Suppressor macrophage treated with lipopolysaccharide for 1 hour (primary cell): ENCODE results near the gene CUL3.
A peak's percentile ranks its signal among the peaks of the same experiment; 100 is the strongest.

Experiments used
- DNase-seq, 3 donors: peaks; one replicate each; pipeline ENCODE4 v3.0.0-alpha.2; 2020 to 2022

Gene CUL3

GRCh38 chr2:224466304-224466895 is 118.8 kb downstream of the CUL3 start:
- no peak for DNase-seq

DNA sequence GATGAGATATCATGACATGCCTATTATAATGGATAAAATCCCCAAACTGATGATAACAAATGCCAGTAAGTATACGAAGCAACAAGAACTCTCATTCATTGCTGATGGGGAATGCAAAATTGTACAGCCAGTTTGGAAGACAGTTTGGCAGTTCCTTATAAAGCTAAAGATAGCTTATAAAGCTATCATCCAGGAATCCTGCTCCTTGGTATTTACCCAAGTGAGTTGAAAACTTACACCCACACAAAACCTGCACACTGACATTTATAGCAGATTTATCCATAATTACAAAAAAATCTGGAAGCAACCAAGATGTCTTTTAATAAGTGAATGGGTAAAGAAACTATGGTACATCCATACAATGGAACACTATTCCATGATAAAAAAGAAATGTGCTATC is 123.8 kb downstream of the CUL3 start:
- DNase-seq: no peak

DNA sequence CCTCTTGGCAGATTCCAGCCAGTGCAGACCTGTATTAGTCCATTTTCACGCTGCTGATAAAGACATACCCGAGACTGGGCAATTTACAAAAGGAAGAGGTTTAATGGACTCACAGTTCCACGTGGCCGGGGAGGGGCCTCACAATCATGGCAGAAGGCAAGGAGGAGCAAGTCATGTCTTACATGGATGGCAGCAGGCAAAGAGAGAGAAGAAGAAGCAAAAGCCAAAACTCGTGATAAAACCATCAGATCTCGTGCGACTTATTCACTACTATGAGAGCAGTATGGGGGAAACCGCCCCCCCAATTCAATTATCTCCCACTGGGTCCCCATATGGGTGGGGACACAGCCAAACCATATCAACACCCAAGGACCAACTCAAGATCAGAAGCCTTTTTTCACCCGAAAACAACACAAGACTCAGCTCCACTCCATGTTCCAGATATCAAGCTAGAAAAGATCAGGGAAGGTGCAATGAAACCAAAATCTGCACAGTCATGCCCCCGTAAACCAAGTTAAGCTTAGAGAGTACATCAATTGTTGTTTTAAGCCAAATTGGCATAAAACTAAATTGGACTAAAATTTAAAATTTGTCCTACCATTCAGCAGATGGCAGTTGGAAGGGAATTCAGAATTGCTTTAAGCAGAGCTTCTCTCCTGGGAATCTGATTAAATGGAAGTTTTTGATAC is 127.6 kb downstream of the CUL3 start:
- DNase-seq: no peak

- no peak for DNase-seq
Observed at GRCh38 chr2:224453892-224454291, 131.3 kb downstream of the CUL3 start.

DNA sequence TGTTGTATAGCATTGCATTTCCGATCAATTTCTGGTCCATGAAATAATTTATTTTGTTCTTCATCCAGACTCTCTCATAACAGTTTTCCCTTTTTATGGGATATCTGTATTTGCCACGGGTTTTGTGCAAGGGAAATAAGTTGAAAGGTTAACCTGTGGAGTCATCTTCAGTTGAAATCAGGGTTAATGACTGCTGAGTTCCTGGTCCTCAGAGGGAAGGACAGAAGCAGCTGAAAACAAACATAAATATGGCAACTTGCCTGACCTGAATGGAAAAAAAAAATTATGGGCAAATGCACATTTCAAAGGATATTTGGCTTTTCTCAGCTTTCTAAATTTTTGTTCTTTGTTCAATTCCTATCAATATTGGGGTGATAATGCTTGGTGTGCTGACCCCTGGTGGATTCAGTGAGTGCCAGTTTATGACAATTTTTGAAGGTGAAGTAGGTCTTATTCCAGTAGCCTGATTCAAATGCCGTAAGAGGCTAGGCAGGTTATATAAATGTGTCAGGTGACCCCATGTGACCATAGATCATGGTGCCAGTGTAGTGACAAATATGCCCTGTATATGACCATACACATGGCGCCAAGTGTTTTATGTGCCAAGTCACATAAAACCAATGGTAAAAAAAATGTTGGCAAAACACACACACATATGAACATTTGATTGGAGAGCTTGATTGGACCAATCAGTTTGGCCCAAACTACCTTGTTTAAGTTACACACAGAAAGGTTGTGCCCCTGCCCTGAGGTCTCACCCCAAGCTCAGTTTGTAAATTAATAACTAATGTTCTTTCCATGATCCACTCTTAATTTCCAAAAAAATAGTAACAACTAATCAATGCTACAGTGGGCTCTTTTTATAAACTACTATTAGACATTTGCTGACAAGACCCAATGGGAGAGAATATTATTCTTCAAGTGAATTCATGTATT is 135.7 kb downstream of the CUL3 start:
- DNase-seq: peak; percentile 43 to 62 (median 54)

DNA sequence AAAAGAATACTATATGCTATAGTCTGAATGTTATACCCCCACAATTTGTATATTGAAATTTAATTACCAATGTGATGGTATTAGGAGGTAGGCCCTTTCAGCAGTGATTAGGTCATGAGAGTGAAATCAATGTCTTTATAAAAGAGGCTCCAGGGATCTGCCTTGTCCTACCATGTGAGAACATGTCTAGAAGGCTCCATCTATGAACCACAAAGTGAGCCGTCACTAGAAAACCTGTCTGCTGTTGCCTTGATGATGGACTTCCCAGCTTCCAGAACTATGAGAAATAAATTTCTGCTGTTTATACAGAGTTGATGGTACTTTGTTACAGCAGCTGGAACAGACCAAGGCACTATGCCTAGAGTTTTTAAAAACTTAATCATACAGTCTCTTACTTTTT is 136.9 kb downstream of the CUL3 start:
- DNase-seq: no peak

GRCh38 chr2:224444783-224445182 is 140.4 kb downstream of the CUL3 start:
- no peak for DNase-seq

GRCh38 chr2:224444021-224444420 is 141.1 kb downstream of the CUL3 start:
- DNase-seq: no peak

DNA sequence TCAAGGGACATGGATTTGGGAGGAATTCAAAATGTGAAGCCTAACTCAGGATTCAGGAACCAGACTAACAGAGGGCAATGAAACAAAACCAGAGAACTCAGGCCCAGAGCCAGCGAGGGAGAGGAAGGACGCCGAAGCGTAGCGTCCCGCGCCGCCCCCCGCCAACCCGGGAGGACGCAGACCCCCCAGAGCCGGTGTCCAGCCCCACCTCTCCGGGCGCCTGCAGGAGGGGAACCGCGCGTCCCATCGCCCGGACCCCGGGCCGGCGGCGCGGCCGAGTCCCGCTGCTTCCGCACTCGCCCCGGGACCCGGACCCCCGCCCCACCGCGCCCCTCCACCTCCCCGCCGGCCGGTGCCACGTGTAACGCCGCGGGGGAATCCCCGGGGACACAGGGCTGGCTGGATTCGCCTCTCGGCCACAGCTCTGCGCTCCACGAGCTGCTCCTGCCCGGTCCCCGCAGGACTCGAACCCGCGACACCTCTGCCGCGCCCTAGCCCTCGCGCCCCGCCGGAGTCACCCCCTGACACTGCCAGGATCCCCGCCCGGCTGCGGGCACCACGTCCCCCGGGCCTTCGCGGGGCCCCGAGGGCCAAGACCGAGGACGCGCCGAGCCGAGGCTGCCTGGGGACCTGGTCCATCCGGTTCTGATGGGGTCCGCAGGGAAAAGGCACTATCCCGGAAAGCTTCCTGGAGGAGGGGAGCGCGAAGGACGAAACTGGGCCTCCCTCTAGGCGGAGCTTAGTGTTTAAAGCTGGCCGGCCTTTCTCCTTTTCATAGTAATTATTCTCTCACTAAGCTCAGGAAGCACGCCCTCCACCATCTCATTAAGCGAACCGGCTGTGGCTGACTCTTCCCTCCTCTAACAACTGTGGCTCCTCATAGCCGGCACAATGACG is 142.8 kb downstream of the CUL3 start:
- DNase-seq: peak; percentile 27 to 54 (median 28)

DNA sequence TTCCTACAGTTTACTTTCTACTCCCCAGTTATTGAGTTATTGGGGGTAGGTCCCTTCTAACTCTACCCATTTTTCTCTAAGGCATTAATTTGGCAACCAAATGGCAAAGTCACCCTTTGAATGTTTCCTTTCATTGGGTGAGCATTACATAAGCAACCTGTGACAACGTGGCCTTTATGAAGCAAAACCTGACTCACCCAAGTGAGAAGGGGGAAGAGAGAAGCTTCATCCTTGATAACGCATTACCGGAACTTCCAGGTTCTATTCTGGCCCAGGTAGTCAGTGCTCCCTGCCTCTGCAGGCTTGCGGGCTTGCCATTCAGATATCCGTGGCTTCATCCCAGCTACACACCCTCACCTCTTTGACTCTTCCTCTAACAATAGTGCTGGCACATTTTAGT is 144.2 kb downstream of the CUL3 start:
- DNase-seq: peak; percentile 30 to 62 (median 52)

GRCh38 chr2:224438726-224439125 is 146.4 kb downstream of the CUL3 start:
- DNase-seq: no peak

DNA sequence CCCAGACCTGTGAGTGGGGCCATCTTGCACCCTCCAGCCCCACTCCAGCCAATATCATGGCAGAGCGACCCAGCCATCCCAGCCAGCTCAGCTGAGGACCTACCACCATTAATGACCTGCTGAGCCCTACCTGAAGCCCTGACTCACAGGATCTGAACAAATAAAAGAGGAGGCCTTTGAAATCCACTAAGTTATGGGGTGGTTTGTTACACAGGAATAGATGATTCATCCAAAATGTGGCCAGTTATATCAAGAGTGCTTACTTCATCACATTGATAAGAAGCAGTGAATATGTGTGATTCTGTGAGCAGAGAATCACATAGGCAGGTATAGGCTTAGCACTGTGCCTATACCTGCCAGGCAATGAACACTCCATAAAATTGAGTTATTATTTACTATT is 148.5 kb downstream of the CUL3 start:
- DNase-seq: no peak

DNA sequence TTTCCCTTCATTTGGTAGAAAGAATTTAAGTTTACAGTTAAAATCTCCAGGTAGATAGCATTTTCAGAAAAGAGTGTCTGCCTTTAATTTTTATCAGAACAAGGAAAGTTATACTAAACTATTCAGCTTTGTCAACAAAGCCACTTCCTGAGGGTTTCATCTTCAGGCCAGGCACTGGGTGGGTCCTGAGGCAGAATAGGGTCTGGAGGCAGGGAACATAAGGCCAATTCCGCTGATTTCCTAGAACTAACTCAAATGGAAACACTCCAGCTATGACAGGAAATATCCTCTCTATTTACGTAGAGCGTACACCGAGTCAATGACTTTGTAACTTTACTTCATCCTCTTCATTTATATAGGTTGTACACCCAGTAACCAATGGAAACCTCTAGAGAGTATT is 150.5 kb downstream of the CUL3 start:
- no peak for DNase-seq

DNA sequence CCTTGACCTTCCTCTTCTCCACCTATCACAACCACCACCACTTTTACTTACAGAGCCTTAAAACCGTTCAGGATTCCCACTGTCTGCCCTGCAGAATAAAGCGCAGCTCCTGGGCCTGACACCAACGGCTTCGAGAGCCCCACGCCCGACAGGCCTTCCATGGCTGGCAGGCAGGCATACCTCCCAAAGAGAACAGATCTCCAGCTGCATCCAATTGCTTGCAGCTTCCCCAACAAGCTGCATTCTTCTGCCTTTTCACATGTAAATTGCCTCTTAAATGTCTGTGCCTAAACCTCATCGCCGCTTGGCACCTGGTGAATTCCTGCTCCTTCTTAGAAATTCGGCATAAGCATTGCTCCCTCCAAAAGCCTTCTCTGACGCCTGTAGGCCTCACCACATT is 151.7 kb downstream of the CUL3 start:
- no peak for DNase-seq

DNA sequence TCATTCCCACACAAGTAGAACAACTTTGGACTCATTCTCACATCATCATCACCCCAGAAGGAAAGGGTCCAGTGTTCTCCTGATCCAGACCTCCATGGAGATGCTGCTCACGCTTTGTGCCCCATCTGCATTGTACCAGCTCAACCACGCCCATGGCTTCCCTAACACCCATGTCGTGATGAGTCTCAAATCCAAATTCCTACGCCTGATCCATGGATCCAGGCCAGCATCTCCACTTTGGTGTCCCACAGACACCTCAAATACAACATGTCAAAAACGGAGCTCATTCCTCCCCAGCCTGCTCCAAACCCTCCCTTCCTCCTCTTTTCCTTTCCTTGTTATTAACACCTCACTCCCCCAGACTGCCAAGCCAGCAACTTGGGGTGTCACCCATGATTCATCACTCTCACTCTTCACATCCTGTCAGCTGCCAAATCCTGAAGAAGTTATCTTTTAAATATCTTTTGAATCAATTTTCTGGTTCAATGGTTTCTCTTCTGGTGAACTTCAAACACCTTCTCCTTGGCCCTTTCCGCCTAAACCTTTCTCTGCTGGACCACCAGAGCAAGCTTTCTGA is 153.1 kb downstream of the CUL3 start:
- no peak for DNase-seq

DNA sequence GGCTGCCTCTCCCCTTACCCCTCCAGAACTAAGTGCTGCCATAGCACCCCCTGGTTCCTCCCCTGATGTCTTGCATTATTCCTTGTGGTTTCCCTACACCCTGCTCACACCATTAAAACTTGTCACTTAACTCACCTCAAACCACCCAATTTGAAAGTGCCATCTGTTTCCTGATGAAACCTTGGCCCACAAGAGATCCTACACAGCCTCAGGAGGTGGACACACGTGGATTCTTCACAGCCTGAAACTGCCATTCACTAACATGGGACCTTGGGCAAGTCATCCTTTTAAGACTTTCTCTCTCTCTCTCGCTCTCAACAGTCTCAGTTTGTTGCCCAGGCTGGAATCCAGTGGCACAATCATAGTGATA is 155.7 kb downstream of the CUL3 start:
- DNase-seq: no peak

DNA sequence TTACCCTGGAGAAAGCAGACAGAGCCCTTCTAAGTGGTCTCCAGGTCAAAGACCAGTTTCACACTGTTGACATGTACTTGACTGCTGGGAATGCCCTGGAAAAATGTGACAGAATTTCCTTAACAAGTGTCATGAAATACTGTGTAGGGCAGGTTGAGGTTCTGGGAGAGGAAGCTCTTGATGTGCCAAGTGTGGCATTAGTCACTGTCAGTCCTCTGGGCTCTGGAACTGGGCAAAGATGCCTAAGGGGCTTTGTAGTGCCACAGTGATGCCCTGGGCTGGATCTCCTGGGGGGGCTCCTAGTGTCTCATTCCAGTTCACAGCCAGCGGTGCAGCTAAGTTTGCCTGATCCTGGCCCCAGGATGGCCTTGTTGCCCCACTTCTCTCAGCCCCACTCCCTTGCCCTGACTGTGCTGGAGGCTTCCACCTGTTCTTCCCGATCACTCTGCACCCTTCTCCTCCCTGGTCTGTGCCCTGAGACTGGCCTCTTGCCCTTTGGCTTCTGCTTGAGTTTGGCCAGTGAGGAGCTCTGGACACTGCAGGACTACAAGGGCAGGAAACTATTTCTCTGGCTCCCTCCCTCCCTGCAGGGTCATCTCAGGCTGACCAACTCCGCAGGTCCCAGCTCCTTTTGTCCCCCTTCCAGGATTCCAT is 156.2 kb downstream of the CUL3 start:
- DNase-seq: peak in 1 of 3 donors; percentile 15

DNA sequence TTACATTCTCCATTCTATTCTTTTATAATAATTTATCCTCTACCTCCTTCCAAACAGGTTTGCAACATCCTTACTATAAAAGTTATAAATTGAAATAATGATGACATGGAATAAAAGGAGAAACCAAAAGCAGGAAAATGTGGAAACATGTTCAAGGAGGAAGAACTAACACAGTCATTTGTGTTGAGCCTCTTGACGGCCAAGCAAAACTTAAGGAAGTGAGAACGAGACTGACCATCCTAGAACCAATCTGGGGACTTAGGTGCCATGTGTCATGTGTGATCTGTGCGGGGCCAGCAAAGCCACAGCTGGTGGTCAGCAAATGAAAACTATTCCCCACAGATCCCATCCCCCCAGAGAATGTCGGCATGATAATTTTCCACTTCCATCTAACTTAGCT is 157.7 kb downstream of the CUL3 start:
- peak; percentile 6 to 28 (median 27) for DNase-seq

DNA sequence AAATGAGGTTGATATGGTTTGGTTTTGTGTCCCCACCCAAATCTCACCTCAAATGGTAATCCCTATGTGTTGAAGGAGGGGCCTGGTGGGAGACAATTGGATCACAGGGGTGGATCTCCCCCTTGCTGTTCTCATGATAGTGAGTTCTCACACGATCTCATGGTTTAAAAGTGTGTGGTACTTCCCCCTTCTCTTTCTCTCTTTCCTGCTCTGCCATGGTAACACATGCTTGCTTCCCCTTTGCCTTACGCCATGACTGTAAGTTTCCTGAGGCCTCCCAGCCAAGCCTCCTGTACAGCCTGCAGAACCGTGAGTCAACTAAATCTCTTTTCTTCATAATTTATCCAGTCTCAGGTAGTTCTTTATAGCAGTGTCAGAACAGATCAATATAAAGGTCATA is 158.5 kb downstream of the CUL3 start:
- DNase-seq: peak in 1 of 3 donors; percentile 12

GRCh38 chr2:224421065-224421464 is 164.1 kb downstream of the CUL3 start:
- no peak for DNase-seq
